Left lung (tissue), 10 donors: ENCODE measurements around the gene NKX2-4. TPM values are rescaled to one million over a fixed set of nuclear protein-coding genes. Genes with fewer than 3 reads are reported as not detected.
"Not testable (repeated sequence)": the region's sequence is repeated elsewhere in the genome, so short reads cannot be mapped to it uniquely, and the experiment has no call there.

ENCODE experiments used
- ATAC-seq: fragments of 200-7000 bp; cut with Tn5 transposase; one replicate; pipeline ENCODE4 v1.9.1; 2020; ENCODE audit warnings: moderate library complexity
- DNase-seq, 4 donors: peaks; one replicate each; pipeline ENCODE4 v3.0.0-alpha.2; 2013 to 2020
- H3K27ac ChIP-seq, 2 donors: fragments of 200-600 bp; sonication (generic) in 1 of 2; one replicate each; pipeline versions ENCODE4 v1.5.0 to v1.8.0; 2020 to 2021
- H3K27me3 ChIP-seq, 2 donors: fragments of 200-600 bp; sonication (generic) in 1 of 2; one replicate each; pipeline versions ENCODE4 v1.5.0 to v1.8.0; 2020 to 2021
- H3K36me3 ChIP-seq, 2 donors: fragments of 200-600 bp; sonication (generic) in 1 of 2; one replicate each; pipeline versions ENCODE4 v1.5.0 to v1.8.0; 2020 to 2021
- H3K4me1 ChIP-seq, 2 donors: fragments of 200-600 bp; one replicate each; pipeline ENCODE4 v1.8.0; 2021
- H3K4me3 ChIP-seq, 2 donors: fragments of 200-600 bp; sonication (generic) in 1 of 2; one replicate each; pipeline versions ENCODE4 v1.5.0 to v1.8.0; 2020 to 2021; ENCODE audit warnings: mild to moderate bottlenecking in 1 of 2
- H3K9me3 ChIP-seq, 2 donors: fragments of 200-600 bp; sonication (generic) in 1 of 2; one replicate each; pipeline versions ENCODE4 v1.5.0 to v1.8.0; 2020 to 2021
- CTCF ChIP-seq, 2 donors: fragments of 200-600 bp; sonication (generic) in 1 of 2; IDR thresholded peaks; one replicate each; pipeline versions ENCODE4 v1.5.0 to v1.8.0; 2021; ENCODE audit warnings: antibody characterized with exemption in 2 of 2
- intact Hi-C, 2 donors: fragments of 100-400 bp; cut with DNase I; formaldehyde crosslinking; loops; one replicate each; pipeline versions ENCODE4 v1.11.2 to v1.14.2; 2022
- polyA plus RNA-seq, 6 donors: library from polyadenylated mRNA; unstranded; fragments of 120-200 nt; gene quantifications; one replicate each; pipeline ENCODE4 v1.2.1, GENCODE V29; 2013; ENCODE audit not compliant: insufficient read length in 6 of 6
- total RNA-seq, 2 donors: library from RNA; stranded (reverse); fragmentation: NEBNext Ultra II Directional; extraction: Animal tissue kit (Norgen Biotek cat#: 25700); gene quantifications; one replicate each; pipeline ENCODE4 v1.2.1, GENCODE V29; 2021
- donor health status: DM: no; HTN: yes; CAD: no.
- donor health status: DM: no; HTN: no; CAD: no.

The NKX2-4 gene
- total and polyA plus RNA-seq, 8 donors = not detected

DNA sequence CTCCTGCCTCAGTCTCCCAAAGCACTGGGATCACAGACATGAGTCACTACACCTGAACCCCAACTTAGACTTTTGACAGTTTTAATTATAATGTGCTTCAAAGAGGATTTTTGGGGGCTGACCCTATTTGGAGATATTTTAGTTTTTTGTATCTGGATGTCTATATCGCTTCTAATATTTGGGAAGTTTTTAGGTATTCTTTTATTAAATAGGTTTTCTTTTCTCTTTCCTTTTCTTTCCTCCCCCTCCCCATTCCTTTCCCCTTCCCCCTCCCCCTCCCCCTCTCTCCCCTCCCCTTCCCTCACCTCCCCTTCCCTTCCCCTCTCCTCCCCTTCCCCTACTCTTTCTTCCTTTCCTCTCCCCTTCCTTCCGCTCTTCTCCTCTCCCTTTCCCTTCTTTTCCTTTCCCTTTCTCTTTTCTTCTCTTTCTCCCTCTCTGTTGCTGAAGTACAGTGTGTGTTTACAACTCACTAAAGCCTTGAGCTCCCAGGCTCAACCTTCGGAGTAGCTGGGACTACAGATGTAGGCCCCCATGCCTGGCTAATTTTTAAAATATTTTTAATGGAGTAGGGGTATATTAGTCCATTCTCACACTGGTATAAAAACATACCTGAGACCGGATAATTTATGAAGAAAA is 24.4 kb upstream of the NKX2-4 start:
- no peak for TF ChIP-seq CTCF (IDR thresholded peaks at IDR 0.05)
- H3K4me3 ChIP-seq = no peak overlapping the region
- no peaks in the 10 kb centered on the region for H3K4me1 ChIP-seq
- H3K27ac ChIP-seq = no peak overlapping the region
- DNase-seq (no peak), ATAC-seq (no peak)
- no peaks in the 10 kb centered on the region for H3K27me3 ChIP-seq
- no peaks in the 10 kb centered on the region for H3K36me3 ChIP-seq
- H3K9me3 ChIP-seq = peaks cover 0 to 51% of the 10 kb centered on the region in 2 donors
- intact Hi-C loops = no loop called here

DNA sequence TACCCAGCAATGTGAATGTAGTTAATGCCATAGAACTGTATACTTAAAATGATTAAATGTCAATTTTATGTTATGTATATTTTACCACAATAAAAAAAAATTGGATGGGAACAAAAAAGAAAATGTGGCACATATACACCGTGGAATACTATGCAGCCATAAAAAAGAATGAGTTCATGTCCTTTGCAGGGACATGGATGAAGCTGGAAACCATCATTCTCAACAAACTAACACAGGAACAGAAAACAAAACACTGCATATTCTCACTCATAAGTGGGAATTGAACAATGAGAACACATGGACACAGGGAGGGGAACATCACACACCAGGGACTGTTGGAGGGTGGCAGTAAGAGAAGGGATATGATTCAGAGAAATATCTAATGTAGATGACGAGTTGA is 21.8 kb upstream of the NKX2-4 start:
- ATAC-seq, H3K27me3 ChIP-seq, DNase-seq, intact Hi-C loops, H3K4me1 ChIP-seq, H3K36me3 ChIP-seq, H3K4me3 ChIP-seq, H3K27ac ChIP-seq: not testable (repeated sequence)
- peaks cover 0 to 33% of the 10 kb centered on the region in 2 donors for H3K9me3 ChIP-seq

- H3K4me1 ChIP-seq, ATAC-seq, H3K36me3 ChIP-seq, H3K27ac ChIP-seq, DNase-seq, H3K4me3 ChIP-seq: not testable (repeated sequence)
- Histone ChIP-seq H3K27me3 (peaks cover 5 to 18% of the 10 kb centered on the region in 2 donors), H3K9me3 (peaks cover 0 to 14% of the 10 kb centered on the region in 2 donors)
- intact Hi-C loops = loop anchor here in 1 of 2 donors (5.0 kb wide), 1 partner anchor 38 kb away; no protein-coding TSS in a partner anchor
Observed at GRCh38 chr20:21413996-21414395, 16.7 kb upstream of the NKX2-4 start.

GRCh38 chr20:21411725-21412124 is 14.4 kb upstream of the NKX2-4 start:
- peaks cover 11 to 40% of the 10 kb centered on the region in 2 donors for H3K27me3 ChIP-seq
- no peak overlapping the region for H3K4me3 ChIP-seq
- H3K9me3 ChIP-seq = peaks cover 0 to 12% of the 10 kb centered on the region in 2 donors
- no peak overlapping the region for H3K27ac ChIP-seq
- ATAC-seq = no peak
- H3K36me3 ChIP-seq = no peaks in the 10 kb centered on the region
- no peak for TF ChIP-seq CTCF (IDR thresholded peaks at IDR 0.05)
- DNase-seq = no peak
- H3K4me1 ChIP-seq = no peaks in the 10 kb centered on the region
- intact Hi-C loops = loop anchor here in 1 of 2 donors (5.0 kb wide), 1 partner anchor 41 kb away; no protein-coding TSS in a partner anchor

GRCh38 chr20:21399005-21399475 is 1.7 kb upstream of the NKX2-4 start:
- DNase-seq (no peak), ATAC-seq (no peak)
- no peak overlapping the region for H3K27ac ChIP-seq
- H3K36me3 ChIP-seq = no peaks in the 10 kb centered on the region
- H3K9me3 ChIP-seq = no peaks in the 10 kb centered on the region
- intact Hi-C loops = no loop called here
- no peak overlapping the region for H3K4me3 ChIP-seq
- TF ChIP-seq CTCF (IDR thresholded peaks at IDR 0.05) = no peak
- peaks cover 3 to 19% of the 10 kb centered on the region in 2 donors for H3K4me1 ChIP-seq
- H3K27me3 ChIP-seq = peaks cover 93 to 100% of the 10 kb centered on the region in 2 donors

- no peak for DNase-seq
- intact Hi-C loops = no loop called here
- no peak overlapping the region for H3K4me3 ChIP-seq
- H3K36me3 ChIP-seq = no peaks in the 10 kb centered on the region
- H3K9me3 ChIP-seq = no peaks in the 10 kb centered on the region
- peaks cover 97 to 100% of the 10 kb centered on the region in 2 donors for H3K27me3 ChIP-seq
- ATAC-seq = no peak
- peaks cover 3 to 19% of the 10 kb centered on the region in 2 donors for H3K4me1 ChIP-seq
- TF ChIP-seq CTCF (IDR thresholded peaks at IDR 0.05) = no peak
- no peak overlapping the region for H3K27ac ChIP-seq
Observed at GRCh38 chr20:21398109-21399004, 1.0 kb upstream of the NKX2-4 start.
